BE2C (cell line): ENCODE data around the gene SLC25A44.

Source experiments
- DNase-seq: peaks from one replicate; pipeline ENCODE4 v3.0.0-alpha.2; 2020
- H3K27me3 ChIP-seq: fragments of 250-450 bp; sonication (Bioruptor Pico); 2 replicates; pipeline ENCODE4 v1.5.1; 2020; ENCODE audit warnings: mild to moderate bottlenecking
- H3K36me3 ChIP-seq: fragments of 250-450 bp; sonication (Bioruptor Pico); 2 replicates; pipeline ENCODE4 v1.5.1; 2020; ENCODE audit warnings: mild to moderate bottlenecking
- H3K4me1 ChIP-seq: fragments of 250-450 bp; sonication (Bioruptor Pico); 2 replicates; pipeline ENCODE4 v1.5.1; 2020
- H3K4me3 ChIP-seq: 2 replicates; pipeline ENCODE4 v1.5.1; 2011; ENCODE audit warnings: low read depth, low read length
- H3K9me3 ChIP-seq: fragments of 250-450 bp; sonication (Bioruptor Pico); 2 replicates; pipeline ENCODE4 v1.5.1; 2020
- TF ChIP-seq, protein P1 (sequence below): IDR thresholded peaks from 2 replicates; pipeline ENCODE4 v1.5.1; 2012; ENCODE audit warnings: mild to moderate bottlenecking, low read depth, low read length

SLC25A44 gene

DNA sequence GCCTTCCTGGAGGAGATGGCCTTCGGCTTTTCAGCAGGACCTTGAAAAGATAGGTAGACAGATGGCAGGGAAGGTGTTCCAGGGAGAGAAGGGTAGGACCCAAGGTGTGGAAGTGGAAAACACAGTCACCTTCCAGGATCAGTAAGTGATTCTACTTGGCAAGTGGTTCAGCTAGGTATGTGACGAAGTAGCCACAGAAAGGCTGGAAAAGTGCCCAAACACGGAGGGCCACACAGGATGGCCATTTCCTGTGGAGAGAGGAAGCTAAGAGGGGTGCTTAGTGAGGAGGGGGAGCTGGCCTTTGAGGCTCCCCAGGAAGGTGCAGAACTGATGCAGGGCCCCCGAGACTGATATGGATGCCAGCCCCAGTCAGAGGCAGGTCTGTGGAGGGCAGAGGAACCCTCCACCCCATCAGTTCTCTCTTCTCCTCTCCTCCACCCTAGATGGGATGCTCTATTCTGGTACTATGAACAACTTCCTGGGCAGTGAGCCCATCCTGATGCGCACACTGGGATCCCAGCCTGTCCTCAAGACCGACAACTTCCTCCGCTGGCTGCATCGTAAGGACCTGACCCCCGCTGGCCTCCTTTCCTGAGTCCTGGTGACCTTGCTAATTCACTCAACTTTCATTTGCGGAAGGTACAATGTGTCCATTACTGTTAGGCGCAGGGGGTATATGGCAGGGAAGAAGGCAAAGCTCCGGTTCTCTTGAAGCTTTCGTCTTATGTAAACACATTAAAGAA lies 33.7 kb upstream of the SLC25A44 start:
- TF ChIP-seq, protein P1, sequence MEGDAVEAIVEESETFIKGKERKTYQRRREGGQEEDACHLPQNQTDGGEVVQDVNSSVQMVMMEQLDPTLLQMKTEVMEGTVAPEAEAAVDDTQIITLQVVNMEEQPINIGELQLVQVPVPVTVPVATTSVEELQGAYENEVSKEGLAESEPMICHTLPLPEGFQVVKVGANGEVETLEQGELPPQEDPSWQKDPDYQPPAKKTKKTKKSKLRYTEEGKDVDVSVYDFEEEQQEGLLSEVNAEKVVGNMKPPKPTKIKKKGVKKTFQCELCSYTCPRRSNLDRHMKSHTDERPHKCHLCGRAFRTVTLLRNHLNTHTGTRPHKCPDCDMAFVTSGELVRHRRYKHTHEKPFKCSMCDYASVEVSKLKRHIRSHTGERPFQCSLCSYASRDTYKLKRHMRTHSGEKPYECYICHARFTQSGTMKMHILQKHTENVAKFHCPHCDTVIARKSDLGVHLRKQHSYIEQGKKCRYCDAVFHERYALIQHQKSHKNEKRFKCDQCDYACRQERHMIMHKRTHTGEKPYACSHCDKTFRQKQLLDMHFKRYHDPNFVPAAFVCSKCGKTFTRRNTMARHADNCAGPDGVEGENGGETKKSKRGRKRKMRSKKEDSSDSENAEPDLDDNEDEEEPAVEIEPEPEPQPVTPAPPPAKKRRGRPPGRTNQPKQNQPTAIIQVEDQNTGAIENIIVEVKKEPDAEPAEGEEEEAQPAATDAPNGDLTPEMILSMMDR = no peak
- H3K27me3 ChIP-seq = no peaks in the 10 kb centered on the region
- H3K4me3 ChIP-seq = peak overlapping the region; percentile 52
- peaks cover 16% of the 10 kb centered on the region for H3K4me1 ChIP-seq
- H3K9me3 ChIP-seq = no peaks in the 10 kb centered on the region
- DNase-seq = no peak
- no peaks in the 10 kb centered on the region for H3K36me3 ChIP-seq

DNA sequence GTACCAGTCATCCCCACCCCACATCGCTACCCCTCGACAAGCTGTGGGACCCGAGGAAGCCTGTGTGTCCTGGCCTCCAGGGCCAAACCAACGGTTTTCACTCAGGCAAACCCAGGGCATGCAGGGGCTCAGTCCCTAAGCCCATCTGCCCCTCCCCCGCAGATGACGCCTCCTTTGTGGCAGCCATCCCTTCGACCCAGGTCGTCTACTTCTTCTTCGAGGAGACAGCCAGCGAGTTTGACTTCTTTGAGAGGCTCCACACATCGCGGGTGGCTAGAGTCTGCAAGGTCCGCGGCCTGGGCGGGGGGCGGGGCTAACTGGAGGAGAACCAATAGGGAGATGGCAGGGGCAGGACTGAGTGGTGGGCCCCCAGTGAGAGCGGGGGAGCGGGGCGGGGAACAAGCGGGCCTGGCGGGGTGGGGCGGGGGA lies 33.1 kb upstream of the SLC25A44 start:
- Histone ChIP-seq H3K27me3 (no peaks in the 10 kb centered on the region), H3K9me3 (no peaks in the 10 kb centered on the region), H3K4me1 (peaks cover 16% of the 10 kb centered on the region), H3K36me3 (no peaks in the 10 kb centered on the region), H3K4me3 (peak overlapping the region; percentile 52)
- TF ChIP-seq, protein P1 = no peak
- DNase-seq = peak; percentile 95

DNA sequence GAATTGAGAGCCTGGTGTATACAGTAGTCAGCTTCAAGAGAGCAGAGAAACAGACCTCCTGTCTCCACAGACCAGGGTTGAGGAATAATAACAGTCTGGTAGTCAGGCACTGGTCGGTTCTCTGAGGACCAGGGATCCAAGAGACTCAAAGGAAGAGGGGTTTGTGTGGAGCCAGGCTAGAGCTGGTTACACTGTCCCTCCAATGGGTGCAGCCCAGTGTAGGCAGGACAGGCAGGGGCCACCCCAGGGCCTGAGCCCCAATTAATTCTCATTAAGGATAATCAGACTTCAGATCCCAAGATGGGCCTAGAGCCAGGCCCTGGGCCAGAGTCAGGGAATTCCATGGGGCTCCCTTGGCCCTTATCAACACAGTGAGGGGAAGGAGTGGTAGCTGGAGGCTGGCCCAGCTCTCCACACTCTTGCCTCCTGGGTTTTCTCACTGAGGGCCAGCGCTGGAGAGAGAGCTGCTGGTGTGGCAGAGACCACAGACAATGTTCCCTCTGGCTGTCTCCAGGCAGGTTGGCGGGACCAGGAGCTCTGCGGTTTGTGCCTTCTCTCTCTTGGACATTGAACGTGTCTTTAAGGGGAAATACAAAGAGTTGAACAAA lies 31.4 kb upstream of the SLC25A44 start:
- no peak overlapping the region for H3K4me3 ChIP-seq
- H3K36me3 ChIP-seq = no peaks in the 10 kb centered on the region
- no peaks in the 10 kb centered on the region for H3K27me3 ChIP-seq

DNA sequence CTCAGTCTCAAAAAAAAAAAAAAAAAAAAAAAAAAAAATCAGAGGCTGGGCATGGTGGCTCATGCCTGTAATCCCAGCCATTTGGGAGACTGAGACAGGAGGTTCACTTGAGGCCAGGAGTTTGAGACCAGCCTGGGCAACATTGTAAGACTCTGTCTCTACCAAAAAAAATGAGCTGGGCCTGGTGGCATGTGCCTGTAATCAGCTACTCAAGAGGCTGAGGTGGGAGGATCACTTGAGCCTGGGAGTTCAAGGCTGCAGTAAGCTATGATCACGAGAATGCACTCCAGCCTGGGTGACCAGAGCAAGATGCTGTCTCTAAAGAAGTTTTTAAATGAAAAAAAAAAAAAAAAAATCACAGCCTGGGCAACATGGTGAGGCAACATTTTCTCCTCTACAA lies 30.2 kb upstream of the SLC25A44 start:
- H3K4me1 ChIP-seq = peaks cover 16% of the 10 kb centered on the region
- no peaks in the 10 kb centered on the region for H3K9me3 ChIP-seq
- no peak for DNase-seq
- TF ChIP-seq, protein P1 = no peak
- no peak overlapping the region for H3K4me3 ChIP-seq
- H3K36me3 ChIP-seq = no peaks in the 10 kb centered on the region
- no peaks in the 10 kb centered on the region for H3K27me3 ChIP-seq

More for the DNA sequence above, 31.4 kb upstream of the SLC25A44 start:
- peak; percentile 78 for DNase-seq
- Histone ChIP-seq H3K4me1 (peaks cover 16% of the 10 kb centered on the region), H3K9me3 (no peaks in the 10 kb centered on the region)
- TF ChIP-seq, protein P1 = no peak

DNA sequence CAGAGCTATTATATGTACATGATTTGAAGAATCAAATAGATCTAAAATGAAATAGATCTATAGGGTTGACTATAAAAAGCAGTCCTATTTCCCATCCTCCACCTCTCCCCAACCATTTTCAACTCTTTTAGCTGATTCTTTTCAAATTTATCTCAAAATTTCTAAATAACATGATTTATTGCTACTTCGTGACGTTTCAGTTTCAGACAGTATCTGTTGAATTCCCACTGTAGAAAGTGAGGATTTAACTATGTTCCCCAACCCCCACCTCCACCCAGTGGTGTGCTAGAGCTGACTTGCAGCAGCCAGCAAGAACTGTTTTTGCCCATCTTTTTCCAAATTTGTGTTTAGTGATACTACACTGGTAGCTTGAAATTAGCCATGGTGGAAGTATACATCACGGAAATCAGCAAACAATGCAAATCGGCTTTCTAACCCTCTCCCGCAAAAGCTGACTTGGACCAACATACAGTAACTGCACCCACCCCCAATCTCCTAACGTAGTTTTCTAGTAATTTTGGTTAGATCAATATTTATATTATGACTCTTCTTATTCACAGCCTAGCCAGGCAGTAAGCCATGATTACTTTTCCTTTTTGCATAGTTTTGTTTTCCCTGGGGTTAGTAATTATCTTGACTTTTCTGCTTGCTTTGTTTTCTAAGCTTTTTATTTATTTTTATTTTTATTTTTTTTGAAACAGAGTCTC lies 29.6 kb upstream of the SLC25A44 start:
- no peak for DNase-seq
- H3K9me3 ChIP-seq = no peaks in the 10 kb centered on the region
- TF ChIP-seq, protein P1 = no peak
- H3K4me3 ChIP-seq = no peak overlapping the region
- no peaks in the 10 kb centered on the region for H3K27me3 ChIP-seq
- H3K4me1 ChIP-seq = peaks cover 16% of the 10 kb centered on the region
- H3K36me3 ChIP-seq = no peaks in the 10 kb centered on the region
